H9 (cell line): ENCODE measurements around the gene TENM3. TPM values are rescaled to one million over a fixed set of nuclear protein-coding genes. Genes with fewer than 3 reads are reported as not detected.
A peak's percentile ranks its signal among the peaks of the same experiment; 100 is the strongest.

Experiments
- DNase-seq: peaks from one replicate; pipeline ENCODE4 v3.0.0-alpha.2; 2017
- H2AFZ ChIP-seq: one replicate; pipeline ENCODE4 v1.6.1; 2013; ENCODE audit warnings: mild to moderate bottlenecking, low read length, control low read depth, moderate library complexity
- H2AK5ac ChIP-seq: 2 replicates; pipeline ENCODE4 v1.6.1; 2013; ENCODE audit warnings: low read length, control low read depth, mixed read lengths; ENCODE audit not compliant: insufficient read length
- H2BK120ac ChIP-seq: one replicate; pipeline ENCODE4 v1.6.1; 2013; ENCODE audit warnings: low read depth, mild to moderate bottlenecking, low read length, control low read depth, inconsistent platforms; ENCODE audit not compliant: poor library complexity, severe bottlenecking
- H2BK12ac ChIP-seq: 2 replicates; pipeline ENCODE4 v1.6.1; 2013; ENCODE audit warnings: low read length, control low read depth, mixed read lengths, low read depth; ENCODE audit not compliant: insufficient read length
- H2BK15ac ChIP-seq: 2 replicates; pipeline ENCODE4 v1.6.1; 2013; ENCODE audit warnings: low read depth, low read length, control low read depth
- H2BK20ac ChIP-seq: one replicate; pipeline ENCODE4 v1.6.1; 2013; ENCODE audit warnings: low read depth, mild to moderate bottlenecking, low read length, control low read depth, inconsistent platforms; ENCODE audit not compliant: poor library complexity, severe bottlenecking
- H2BK5ac ChIP-seq: 2 replicates; pipeline ENCODE4 v1.6.1; 2013; ENCODE audit warnings: low read length, control low read depth, mixed read lengths; ENCODE audit not compliant: insufficient read length
- H3K14ac ChIP-seq: 2 replicates; pipeline ENCODE4 v1.6.1; 2013; ENCODE audit warnings: low read length, control low read depth; ENCODE audit not compliant: insufficient read depth
- H3K18ac ChIP-seq: 2 replicates; pipeline ENCODE4 v1.6.1; 2013; ENCODE audit warnings: low read depth, mild to moderate bottlenecking, mixed read lengths, low read length, control low read depth; ENCODE audit not compliant: insufficient read length
- H3K23ac ChIP-seq: 2 replicates; pipeline ENCODE4 v1.6.1; 2013; ENCODE audit warnings: low read length, control low read depth, mixed read lengths, low read depth; ENCODE audit not compliant: insufficient read length
- H3K23me2 ChIP-seq: 2 replicates; pipeline ENCODE4 v1.6.1; 2013; ENCODE audit warnings: low read depth, mild to moderate bottlenecking, mixed read lengths, low read length, control low read depth; ENCODE audit not compliant: insufficient read length, poor library complexity, severe bottlenecking
- H3K27ac ChIP-seq: 2 replicates; pipeline ENCODE4 v1.5.1; 2013; ENCODE audit warnings: low read length, control low read depth, mixed read lengths, low read depth; ENCODE audit not compliant: insufficient read length
- H3K27me3 ChIP-seq: 2 replicates; pipeline ENCODE4 v1.6.1; 2013; ENCODE audit warnings: low read length, control low read depth, inconsistent platforms; ENCODE audit not compliant: insufficient read depth
- H3K4ac ChIP-seq: 2 replicates; pipeline ENCODE4 v1.6.1; 2013; ENCODE audit warnings: low read depth, mild to moderate bottlenecking, control low read depth, inconsistent platforms, low read length, moderate library complexity
- H3K4me1 ChIP-seq: 2 replicates; pipeline ENCODE4 v1.6.1; 2013; ENCODE audit warnings: low read length, control low read depth, inconsistent platforms; ENCODE audit not compliant: insufficient read depth
- H3K4me2 ChIP-seq: 2 replicates; pipeline ENCODE4 v1.6.1; 2013; ENCODE audit warnings: low read length, control low read depth, mixed read lengths; ENCODE audit not compliant: insufficient read length, insufficient read depth
- H3K56ac ChIP-seq: 2 replicates; pipeline ENCODE4 v1.6.1; 2013; ENCODE audit warnings: low read depth, mild to moderate bottlenecking, mixed read lengths, low read length, control low read depth; ENCODE audit not compliant: insufficient read length
- H3K79me1 ChIP-seq: 2 replicates; pipeline ENCODE4 v1.6.1; 2013; ENCODE audit warnings: low read depth, mild to moderate bottlenecking, moderate library complexity, low read length, control low read depth, inconsistent platforms; ENCODE audit not compliant: insufficient read depth, poor library complexity, severe bottlenecking
- H3K79me2 ChIP-seq: 2 replicates; pipeline ENCODE4 v1.6.1; 2013; ENCODE audit warnings: low read length, control low read depth, inconsistent platforms; ENCODE audit not compliant: insufficient read depth
- H3K9ac ChIP-seq: 2 replicates; pipeline ENCODE4 v1.6.1; 2013; ENCODE audit warnings: low read length, control low read depth, mixed read lengths; ENCODE audit not compliant: insufficient read length; ENCODE audit errors: extremely low read depth
- H3K9me3 ChIP-seq: one replicate; pipeline ENCODE4 v1.6.1; 2013; ENCODE audit warnings: low read depth, low read length, inconsistent platforms; ENCODE audit not compliant: control insufficient read depth
- H3T11ph ChIP-seq: one replicate; pipeline ENCODE4 v1.6.1; 2013; ENCODE audit warnings: mild to moderate bottlenecking, low read length, control low read depth, inconsistent platforms
- H4K20me1 ChIP-seq: one replicate; pipeline ENCODE4 v1.6.1; 2013; ENCODE audit not compliant: control insufficient read depth, insufficient read length, insufficient read depth
- H4K5ac ChIP-seq: 2 replicates; pipeline ENCODE4 v1.6.1; 2013; ENCODE audit warnings: low read depth, mild to moderate bottlenecking, mixed read lengths, low read length, control low read depth; ENCODE audit not compliant: insufficient read length
- H4K8ac ChIP-seq: replicated peaks from 2 replicates; pipeline ENCODE4 v1.6.1; 2013; ENCODE audit warnings: low read length, control low read depth, mixed read lengths, low read depth; ENCODE audit not compliant: insufficient read length
- H4K91ac ChIP-seq: 2 replicates; pipeline ENCODE4 v1.6.1; 2013; ENCODE audit warnings: low read depth, mild to moderate bottlenecking, moderate library complexity, mixed read lengths, low read length, control low read depth; ENCODE audit not compliant: insufficient read length
- H3K27ac Mint-ChIP-seq, 3 experiments: 2 replicates in 2 of 3; 3 replicates in 1 of 3; pipeline ENCODE4 v1.8.0; 2020 to 2021; ENCODE audit warnings: mixed read lengths in 3 of 3, mild to moderate bottlenecking in 1 of 3, moderate library complexity in 1 of 3
- H3K27me3 Mint-ChIP-seq: 2 replicates; pipeline ENCODE4 v1.8.0; 2021; ENCODE audit warnings: low read depth, mild to moderate bottlenecking, moderate library complexity, mixed read lengths
- H3K36me3 Mint-ChIP-seq, 3 experiments: 2 replicates in 2 of 3; 3 replicates in 1 of 3; pipeline ENCODE4 v1.8.0; 2020 to 2021; ENCODE audit warnings: low read depth in 3 of 3, mixed read lengths in 3 of 3; ENCODE audit not compliant: insufficient read depth in 1 of 3
- H3K4me1 Mint-ChIP-seq, 2 experiments: 2 replicates each; pipeline ENCODE4 v1.8.0; 2020; ENCODE audit warnings: mixed read lengths in 2 of 2
- H3K4me3 Mint-ChIP-seq, 2 experiments: 2 replicates in 1 of 2; 3 replicates in 1 of 2; pipeline ENCODE4 v1.8.0; 2020 to 2021; ENCODE audit warnings: mild to moderate bottlenecking in 2 of 2, mixed read lengths in 2 of 2, moderate library complexity in 1 of 2
- H3K9me3 Mint-ChIP-seq, 2 experiments: 2 replicates in 1 of 2; 3 replicates in 1 of 2; pipeline ENCODE4 v1.8.0; 2020; ENCODE audit warnings: mild to moderate bottlenecking in 2 of 2, mixed read lengths in 2 of 2, moderate library complexity in 1 of 2
- CTCF ChIP-seq: fragments of 200-600 bp; sonication (generic); conservative IDR thresholded peaks from 3 replicates; pipeline ENCODE4 v1.8.0; 2021; ENCODE audit warnings: antibody characterized with exemption, mild to moderate bottlenecking
- WGBS: extraction: QIAGEN DNeasy Blood & Tissue Kit; methylation state at CpG from one replicate; pipeline ENCODE4 v1.1.7; 2013; ENCODE audit warnings: missing lambda C conversion rate, low lambda C conversion rate, mixed read lengths; ENCODE audit not compliant: insufficient read length; ENCODE audit errors: extremely low coverage; 5-methylcytosine and 5-hydroxymethylcytosine counted together
- total RNA-seq: library from RNA; stranded (reverse); gene quantifications from 2 replicates; pipeline ENCODE4 v1.2.1, GENCODE V29; 2021

TENM3 gene
- total RNA-seq, 1 experiment from 2014 or later, result 49.6 TPM

GRCh38 chr4:182325848-182326255 is 82.7 kb downstream of the TENM3 start:
- Mint-ChIP-seq H3K9me3 (no peaks in the 10 kb centered on the region), H3K4me3 (no peak overlapping the region), H3K4me1 (peaks cover 27 to 34% of the 10 kb centered on the region in 2 experiments), H3K27me3 (no peaks in the 10 kb centered on the region; the same call in 1 of the 2 replicates), H3K36me3 (peaks cover 5 to 11% (median 8%) of the 10 kb centered on the region in 3 experiments; a peak in 6 of 7 replicates), H3K27ac (peak overlapping the region in 1 of 3 experiments; percentile 88; a peak in 2 of 7 replicates)
- Histone ChIP-seq H2AFZ (no peak overlapping the region), H3T11ph (no peak overlapping the region), H4K5ac (no peak overlapping the region), H3K23ac (no peak overlapping the region), H3K4ac (no peak overlapping the region), H4K20me1 (no peaks in the 10 kb centered on the region), H3K23me2 (no peaks in the 10 kb centered on the region), H3K9ac (no peak overlapping the region), H3K4me2 (no peak overlapping the region), H2AK5ac (no peak overlapping the region), H3K27ac (no peak overlapping the region), H3K14ac (no peak overlapping the region), H3K4me1 (peaks cover 6% of the 10 kb centered on the region; the same call in 1 of the 2 replicates), H2BK20ac (no peak overlapping the region), H3K9me3 (no peaks in the 10 kb centered on the region), H3K79me1 (no peaks in the 10 kb centered on the region), H2BK15ac (no peak overlapping the region), H3K27me3 (no peaks in the 10 kb centered on the region), H3K56ac (no peak overlapping the region), H3K18ac (no peak overlapping the region), H2BK120ac (no peak overlapping the region), H3K79me2 (no peaks in the 10 kb centered on the region), H4K91ac (no peak overlapping the region), H4K8ac (no peak overlapping the region), H2BK5ac (no peak overlapping the region), H2BK12ac (no peak overlapping the region)
- no peak for DNase-seq
- no peak for TF ChIP-seq CTCF
- no CpG with 5 or more reads among the region's 16 CpGs for WGBS
